Endothelial cell of umbilical vein (primary cell): ENCODE results near the gene TMEM35B. TPM values are rescaled to one million over a fixed set of nuclear protein-coding genes. Genes with fewer than 3 reads are reported as not detected.

Source experiments
- Bru-seq: library from RNA; stranded (reverse); fragments of 400-500 nt; gene quantifications from one replicate; lab custom pipeline; 2021; lab: Mats Ljungman, UMichigan
- BruChase-seq, 2 experiments: library from RNA; stranded (reverse); fragments of 400-500 nt; gene quantifications; one replicate each; lab custom pipeline; 2021; lab: Mats Ljungman, UMichigan
- BruUV-seq: library from RNA; stranded (reverse); fragments of 400-500 nt; replicated peaks from 2 replicates; lab custom pipeline; 2021; lab: Mats Ljungman, UMichigan
- CTCF ChIA-PET: fragments of 300-600, 350-600 bp; sonication (Branson Sonifier 250); formaldehyde crosslinking; loops from one replicate; lab custom pipeline; 2021; ENCODE audit warnings: antibody characterized with exemption, inconsistent platforms; lab: Charles Lee
- POLR2A ChIA-PET: fragments of 300-600, 350-600 bp; sonication (Branson Sonifier 250); formaldehyde crosslinking; loops from one replicate; lab custom pipeline; 2021; ENCODE audit warnings: antibody characterized with exemption, inconsistent platforms; lab: Charles Lee
- DNase-seq: peaks from one replicate; pipeline ENCODE4 v3.0.0-alpha.2; 2011; ENCODE audit warnings: low read depth, low spot score
- FAIRE-seq: peaks from 2 replicates; lab custom pipeline; 2011; peaks lifted over from hg19 to GRCh38; lab: Jason Lieb, UNC
- H2AFZ ChIP-seq: 2 replicates; pipeline ENCODE4 v1.6.0; 2012; ENCODE audit warnings: low read depth, low read length, control low read depth, inconsistent platforms
- H3K27ac ChIP-seq: 2 replicates; pipeline ENCODE4 v1.5.1; 2011; ENCODE audit warnings: low read depth, mild to moderate bottlenecking, control low read depth, low read length, moderate library complexity; ENCODE audit not compliant: insufficient read depth
- H3K27me3 ChIP-seq, 2 experiments: 2 replicates each; pipeline versions ENCODE4 v1.6.0 to v1.6.1; 2011; ENCODE audit warnings: low read length in 2 of 2, mixed read lengths in 1 of 2; ENCODE audit not compliant: control insufficient read depth in 2 of 2, insufficient read depth in 2 of 2
- H3K36me3 ChIP-seq, 2 experiments: 2 replicates in 1 of 2; 3 replicates in 1 of 2; pipeline ENCODE4 v1.5.1; 2011; ENCODE audit warnings: low read length in 2 of 2, mild to moderate bottlenecking in 1 of 2, moderate library complexity in 1 of 2; ENCODE audit not compliant: control insufficient read depth in 2 of 2, insufficient read depth in 2 of 2; ENCODE audit errors: extremely low read depth in 1 of 2
- H3K4me1 ChIP-seq: 3 replicates; pipeline ENCODE4 v1.5.1; 2011; ENCODE audit warnings: mild to moderate bottlenecking, low read length; ENCODE audit not compliant: control insufficient read depth, insufficient read depth; ENCODE audit errors: extremely low read depth
- H3K4me2 ChIP-seq: 2 replicates; pipeline ENCODE4 v1.6.1; 2011; ENCODE audit warnings: low read length, control low read depth, mixed read lengths; ENCODE audit not compliant: insufficient read depth
- H3K4me3 ChIP-seq, 3 experiments: fragments of 200-600 bp in 1 of 3; sonication (generic), shearing (Covaris generic) in 1 of 3; replicated peaks in 1 of 3; 2 replicates each; pipeline ENCODE4 v1.5.1; 2011 to 2016; ENCODE audit warnings: control low read depth in 3 of 3, low read length in 3 of 3, mild to moderate bottlenecking in 2 of 3, inconsistent platforms in 1 of 3, low read depth in 1 of 3, moderate library complexity in 1 of 3; ENCODE audit not compliant: insufficient read depth in 1 of 3
- H3K79me2 ChIP-seq: 2 replicates; pipeline ENCODE4 v1.6.0; 2012; ENCODE audit warnings: low read length, inconsistent platforms; ENCODE audit not compliant: control insufficient read depth, insufficient read depth
- H3K9ac ChIP-seq: replicated peaks from 2 replicates; pipeline ENCODE3; 2011; ENCODE audit warnings: low read length, control low read depth; ENCODE audit not compliant: insufficient read depth; ENCODE audit errors: extremely low read depth
- H3K9me1 ChIP-seq: replicated peaks from 3 replicates; pipeline ENCODE4 v1.6.0; 2011; ENCODE audit warnings: mild to moderate bottlenecking, low read length; ENCODE audit not compliant: control insufficient read depth, insufficient read depth; ENCODE audit errors: extremely low read depth
- H3K9me3 ChIP-seq: replicated peaks from 2 replicates; pipeline ENCODE4 v1.5.1; 2012; ENCODE audit warnings: low read length, inconsistent platforms; ENCODE audit not compliant: control insufficient read depth, insufficient read depth
- H4K20me1 ChIP-seq: replicated peaks from 2 replicates; pipeline ENCODE3; 2011; ENCODE audit warnings: mild to moderate bottlenecking, low read length; ENCODE audit not compliant: control insufficient read depth, insufficient read depth; ENCODE audit errors: extremely low read depth
- CTCF ChIP-seq, 2 donors: IDR thresholded peaks; 1 replicate in 1 of 2; 2 replicates in 1 of 2; pipeline ENCODE4 v1.5.1; 2011; ENCODE audit warnings: low read length in 2 of 2, mild to moderate bottlenecking in 2 of 2, moderate library complexity in 2 of 2, control low read depth in 1 of 2, inconsistent platforms in 1 of 2, low read depth in 1 of 2; ENCODE audit not compliant: insufficient read depth in 1 of 2; ENCODE audit errors: extremely low read depth in 1 of 2
- EZH2 ChIP-seq: IDR thresholded peaks from 2 replicates; pipeline ENCODE4 v1.6.1; 2012; ENCODE audit warnings: borderline replicate concordance, low read depth, mild to moderate bottlenecking, moderate library complexity, low read length, inconsistent platforms; ENCODE audit not compliant: severe bottlenecking
- FOS ChIP-seq: IDR thresholded peaks from 2 replicates; pipeline ENCODE4 v1.6.1; 2011; ENCODE audit warnings: mild to moderate bottlenecking, low read length, moderate library complexity, borderline replicate concordance; ENCODE audit not compliant: insufficient read depth
- GATA2 ChIP-seq: IDR thresholded peaks from 2 replicates; pipeline ENCODE4 v1.7.0; 2011; ENCODE audit warnings: low read depth, mild to moderate bottlenecking, moderate library complexity, mixed read lengths, low read length; ENCODE audit not compliant: insufficient read length, insufficient read depth
- JUN ChIP-seq: IDR thresholded peaks from 2 replicates; pipeline ENCODE4 v1.6.1; 2011; ENCODE audit warnings: borderline replicate concordance, low read depth; ENCODE audit not compliant: insufficient read length, insufficient read depth
- MAX ChIP-seq: IDR thresholded peaks from 2 replicates; pipeline ENCODE4 v1.6.1; 2011; ENCODE audit not compliant: insufficient read depth, insufficient read length
- MYC ChIP-seq: IDR thresholded peaks from one replicate; pipeline ENCODE4 v1.6.1; 2011; ENCODE audit warnings: mild to moderate bottlenecking, low read depth, low read length
- POLR2A ChIP-seq: IDR thresholded peaks from 2 replicates; pipeline ENCODE4 v1.6.1; 2012; ENCODE audit warnings: low read depth, mild to moderate bottlenecking, control low read depth, low read length
- POLR2AphosphoS5 ChIP-seq: IDR thresholded peaks from 2 replicates; pipeline ENCODE4 v1.6.1; 2012; ENCODE audit warnings: low read depth, mild to moderate bottlenecking, control low read depth, low read length, moderate library complexity; ENCODE audit not compliant: insufficient read depth
- dilution Hi-C: fragments of 300-500 bp; cut with MboI; formaldehyde crosslinking; loops from one replicate; pipeline ENCODE4 v1.15.0; 2019; ENCODE audit warnings: low sequenced_read_pairs; ENCODE audit not compliant: extremely low pct_ligation_motif_present
- intact Hi-C: fragments of 100-400 bp; cut with micrococcal nuclease; formaldehyde crosslinking; loops from one replicate; pipeline ENCODE4 v1.10.0; 2022
- long read RNA-seq: library from polyadenylated mRNA; stranded (forward); transcript quantifications from one replicate; pipeline ENCODE4 v2.0.0, GENCODE V29; 2021
- polyA minus RNA-seq, 3 experiments: library from RNA; depleted of rRNA, polyadenylated mRNA; stranded (reverse); fragments of >200 nt; gene quantifications; 1 replicate in 1 of 3; 2 replicates in 2 of 3; pipeline ENCODE4 v1.2.3, GENCODE V29; 2011
- polyA plus RNA-seq, 4 experiments: library from polyadenylated mRNA; depleted of rRNA in 3 of 4; stranded (reverse) in 3 of 4; unstranded in 1 of 4; fragments of >200 nt; gene quantifications; 2 replicates each; pipeline versions ENCODE4 v1.2.1 to v1.2.3, GENCODE V29; 2011 to 2012; ENCODE audit warnings: missing spikeins in 1 of 4
- total RNA-seq: library from RNA; stranded (reverse); gene quantifications from 2 replicates; pipeline ENCODE4 v1.2.3, GENCODE V29; 2021

The TMEM35B gene
- total RNA-seq (18.7 and 19.1 TPM in 2 replicates), polyA plus RNA-seq (40.5 and 46.2 TPM in 2 replicates), polyA minus RNA-seq (19.8 and 21.5 TPM in 2 replicates), Bru-seq, nascent RNA (percentile 27 among the genes with signal in this experiment), BruChase-seq, experiment 1, labeled RNA remaining after a 6-hour chase (percentile 52 among the genes with signal in this experiment), BruChase-seq, experiment 2, labeled RNA remaining after a 2-hour chase (percentile 54 among the genes with signal in this experiment)
- 36.6 and 39.1 TPM in 2 replicates for polyA plus RNA-seq (2011; cell fraction: cytosol; rRNA removed)
- 11.7 and 13.7 TPM in 2 replicates for polyA plus RNA-seq (2011; cell fraction: nucleus; rRNA removed)
- 26.8 and 27.7 TPM in 2 replicates for polyA plus RNA-seq (2012)
- 6.3 TPM for polyA minus RNA-seq (2011; cell fraction: cytosol; rRNA and poly(A)+ RNA removed)
- polyA minus RNA-seq (2011; cell fraction: nucleus; rRNA and poly(A)+ RNA removed) = 4.1 and 4.9 TPM in 2 replicates
- long read RNA-seq, transcript TMEM35B-201 (3 exons, 922 nt) = major isoform, 92 of 95 reads
- long read RNA-seq, partial matches to known transcripts = 3 of 95 reads
- long read RNA-seq, other reads (novel, unspliced or antisense) = 0 of 95 reads

GRCh38 chr1:34984793-34985608 lies at the start of gene TMEM35B:
Gene TMEM35B, minus strand, starts transcription at chr1:34985347. Its CDS starts 42 bp downstream, at chr1:34985305.
- POLR2A ChIA-PET = interaction anchor here (0.6 to 1.6 kb wide), 5 partner anchors 46 to 1176 kb away, joined by 3 to 5 read pairs (median 4); partner anchors contain the start of gene ZMYM6
- peak within 1 kb of the TSS; percentile 96 for H2AFZ ChIP-seq
- no peaks in the 10 kb centered on the region for H3K9me3 ChIP-seq
- peak within 1 kb of the TSS; percentile 94 for H3K9ac ChIP-seq
- intact Hi-C loops (loop anchor here (1.0 to 5.0 kb wide), 3 partner anchors 46 to 122 kb away; partner anchors contain the start of genes ZMYM1 and ZMYM6), dilution Hi-C loops (loop anchor here (25.0 kb wide), 1 partner anchor 177 kb away; no protein-coding TSS in a partner anchor)
- no peak for TF ChIP-seq FOS
- TF ChIP-seq POLR2AphosphoS5 = peak; percentile 86
- peak; percentile 10 for TF ChIP-seq MAX
- no peak for TF ChIP-seq MYC
- TF ChIP-seq JUN = no peak
- TF ChIP-seq POLR2A = peak; percentile 82
- peak in 1 of 2 donors; percentile 8 for TF ChIP-seq CTCF (IDR thresholded peaks at IDR 0.05; ENCODE audit: extremely low read depth in 1 of 2, insufficient read depth in 1 of 2, low read depth in 1 of 2, low read length in 2 of 2)
- TF ChIP-seq GATA2 = no peak
- TF ChIP-seq EZH2 = peak; percentile 33
- FAIRE-seq (peak; percentile 79), DNase-seq (peak; percentile 70)
- peaks cover 0 to 2% of the 10 kb centered on the region in 2 experiments for H3K36me3 ChIP-seq
- peak within 1 kb of the TSS; percentile 95 for H3K4me2 ChIP-seq
- CTCF ChIA-PET = interaction anchor here (0.8 to 2.3 kb wide), 11 partner anchors 10 to 199 kb away, joined by 3 to 9 read pairs (median 4); partner anchors contain the start of genes SMIM12 and ZMYM1
- H3K79me2 ChIP-seq = peaks cover 12% of the 10 kb centered on the region
- H4K20me1 ChIP-seq = no peaks in the 10 kb centered on the region
- peak within 1 kb of the TSS; percentile 82 for H3K27ac ChIP-seq
- peaks cover 15% of the 10 kb centered on the region for H3K4me1 ChIP-seq
- H3K27me3 ChIP-seq = no peaks in the 10 kb centered on the region
- no peaks in the 10 kb centered on the region for H3K9me1 ChIP-seq
- BruUV-seq = no TSS peak
- peak within 1 kb of the TSS; percentile 81 to 90 (median 89) for H3K4me3 ChIP-seq
